SK-N-SH treated with all-trans-retinoic acid at 6 μM for 48 hours (cell line): Measurements from ENCODE around the gene ARHGAP8.

ENCODE experiments used
- ATAC-seq: fragments of 200-7000 bp; cut with Tn5 transposase; 3 replicates; pipeline ENCODE4 v1.9.1; 2020; ENCODE audit warnings: mild to moderate bottlenecking, moderate library complexity
- ARNTL ChIP-seq: fragments of 450-650 bp; formaldehyde crosslinking; IDR thresholded peaks from 2 replicates; pipeline ENCODE4 v1.5.0; 2020; ENCODE audit warnings: low read depth, mild to moderate bottlenecking, moderate library complexity, borderline replicate concordance
- BACH2 ChIP-seq: fragments of 250-450 bp; sonication (Bioruptor Pico); IDR thresholded peaks from 2 replicates; pipeline ENCODE4 v1.9.0; 2021; ENCODE audit warnings: mild to moderate bottlenecking, borderline replicate concordance
- CREB5 ChIP-seq: fragments of 250-450 bp; sonication (Bioruptor Pico); IDR thresholded peaks from 2 replicates; pipeline ENCODE4 v1.5.1; 2020; ENCODE audit warnings: low read depth, mild to moderate bottlenecking, moderate library complexity
- CSDC2 ChIP-seq: fragments of 250-450 bp; sonication (Bioruptor Pico); IDR thresholded peaks from 2 replicates; pipeline ENCODE4 v1.5.0; 2020; ENCODE audit warnings: mild to moderate bottlenecking, moderate library complexity
- CSRNP3 ChIP-seq: fragments of 250-450 bp; sonication (Bioruptor Pico); IDR thresholded peaks from 2 replicates; pipeline ENCODE4 v1.5.1; 2021; ENCODE audit warnings: mild to moderate bottlenecking, moderate library complexity
- ESRRG ChIP-seq: fragments of 250-450 bp; sonication (Bioruptor Pico); IDR thresholded peaks from 2 replicates; pipeline ENCODE4 v1.6.1; 2021; ENCODE audit warnings: mild to moderate bottlenecking
- GLIS3 ChIP-seq: fragments of 250-450 bp; sonication (Bioruptor Pico); IDR thresholded peaks from 2 replicates; pipeline ENCODE4 v1.5.0; 2020; ENCODE audit warnings: mild to moderate bottlenecking, moderate library complexity
- ISL1 ChIP-seq: fragments of 250-450 bp; sonication (Bioruptor Pico); IDR thresholded peaks from 2 replicates; pipeline ENCODE4 v2.1.2; 2022; ENCODE audit warnings: mild to moderate bottlenecking, moderate library complexity
- PPARA ChIP-seq: fragments of 250-450 bp; sonication (Bioruptor Pico); IDR thresholded peaks from 2 replicates; pipeline ENCODE4 v1.5.0; 2020; ENCODE audit warnings: mild to moderate bottlenecking, borderline replicate concordance
- RARB ChIP-seq: fragments of 250-450 bp; sonication (Bioruptor Pico); IDR thresholded peaks from 2 replicates; pipeline ENCODE4 v1.8.0; 2021; ENCODE audit warnings: mild to moderate bottlenecking, moderate library complexity
- SNAI2 ChIP-seq: fragments of 250-450 bp; sonication (Bioruptor Pico); IDR thresholded peaks from 2 replicates; pipeline ENCODE4 v1.5.0; 2020; ENCODE audit warnings: mild to moderate bottlenecking, moderate library complexity
- TCF4 ChIP-seq: fragments of 250-450 bp; sonication (Bioruptor Pico); IDR thresholded peaks from 2 replicates; pipeline ENCODE4 v1.8.0; 2021; ENCODE audit warnings: mild to moderate bottlenecking, moderate library complexity, borderline replicate concordance
- TOX ChIP-seq: fragments of 250-450 bp; sonication (Bioruptor Pico); IDR thresholded peaks from 2 replicates; pipeline ENCODE4 v1.8.0; 2021; ENCODE audit warnings: mild to moderate bottlenecking, moderate library complexity, borderline replicate concordance
- TSHZ2 ChIP-seq: fragments of 250-450 bp; sonication (Bioruptor Pico); IDR thresholded peaks from 2 replicates; pipeline ENCODE4 v1.5.0; 2020; ENCODE audit warnings: mild to moderate bottlenecking, moderate library complexity
- ZC3H10 ChIP-seq: fragments of 250-450 bp; sonication (Bioruptor Pico); IDR thresholded peaks from 2 replicates; pipeline ENCODE4 v1.5.1; 2021; ENCODE audit warnings: mild to moderate bottlenecking, moderate library complexity
- ZFP3 ChIP-seq: fragments of 250-450 bp; sonication (Bioruptor Pico); IDR thresholded peaks from 2 replicates; pipeline ENCODE4 v1.5.0; 2020; ENCODE audit warnings: mild to moderate bottlenecking, moderate library complexity
- ZFP30 ChIP-seq: fragments of 450-650 bp; formaldehyde crosslinking; IDR thresholded peaks from 2 replicates; pipeline ENCODE4 v1.5.0; 2022; ENCODE audit warnings: mild to moderate bottlenecking, moderate library complexity
- ZNF565 ChIP-seq: fragments of 450-650 bp; formaldehyde crosslinking; conservative IDR thresholded peaks from 2 replicates; pipeline ENCODE4 v1.5.0; 2020; ENCODE audit warnings: low read depth, mild to moderate bottlenecking, moderate library complexity
- ZNF8 ChIP-seq: fragments of 450-650 bp; formaldehyde crosslinking; IDR thresholded peaks from 2 replicates; pipeline ENCODE4 v1.5.0; 2020; ENCODE audit warnings: mild to moderate bottlenecking, moderate library complexity
- TF ChIP-seq, protein P1 (sequence below): fragments of 250-450 bp; sonication (Bioruptor Pico); IDR thresholded peaks from 2 replicates; pipeline ENCODE4 v1.8.0; 2020; ENCODE audit warnings: mild to moderate bottlenecking, moderate library complexity, borderline replicate concordance

The ARHGAP8 gene

DNA sequence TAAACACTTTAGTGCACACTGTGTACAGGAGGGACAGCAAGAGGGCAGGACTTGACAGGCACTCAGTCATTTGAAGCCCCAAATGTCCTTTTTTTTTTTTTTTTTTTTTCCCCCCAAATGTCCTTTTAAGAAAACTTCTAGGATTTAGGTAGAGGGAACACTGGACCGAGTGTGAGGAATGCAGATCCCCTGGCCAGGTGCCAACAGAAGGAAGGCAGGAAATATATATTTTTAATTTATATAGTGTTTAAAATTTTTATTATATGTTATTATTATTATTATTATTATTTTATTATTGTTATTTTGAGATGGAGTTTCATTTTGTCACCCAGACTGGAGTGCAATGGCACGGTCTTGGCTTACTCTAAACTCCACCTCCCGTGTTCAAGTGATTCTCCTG, 35.5 kb downstream of the ARHGAP8 start:
- no peak for ATAC-seq
- TF ChIP-seq ZFP3 (CRISPR knock-in tag): no peak
- TF ChIP-seq ZNF8: no peak
- TF ChIP-seq, protein P1, sequence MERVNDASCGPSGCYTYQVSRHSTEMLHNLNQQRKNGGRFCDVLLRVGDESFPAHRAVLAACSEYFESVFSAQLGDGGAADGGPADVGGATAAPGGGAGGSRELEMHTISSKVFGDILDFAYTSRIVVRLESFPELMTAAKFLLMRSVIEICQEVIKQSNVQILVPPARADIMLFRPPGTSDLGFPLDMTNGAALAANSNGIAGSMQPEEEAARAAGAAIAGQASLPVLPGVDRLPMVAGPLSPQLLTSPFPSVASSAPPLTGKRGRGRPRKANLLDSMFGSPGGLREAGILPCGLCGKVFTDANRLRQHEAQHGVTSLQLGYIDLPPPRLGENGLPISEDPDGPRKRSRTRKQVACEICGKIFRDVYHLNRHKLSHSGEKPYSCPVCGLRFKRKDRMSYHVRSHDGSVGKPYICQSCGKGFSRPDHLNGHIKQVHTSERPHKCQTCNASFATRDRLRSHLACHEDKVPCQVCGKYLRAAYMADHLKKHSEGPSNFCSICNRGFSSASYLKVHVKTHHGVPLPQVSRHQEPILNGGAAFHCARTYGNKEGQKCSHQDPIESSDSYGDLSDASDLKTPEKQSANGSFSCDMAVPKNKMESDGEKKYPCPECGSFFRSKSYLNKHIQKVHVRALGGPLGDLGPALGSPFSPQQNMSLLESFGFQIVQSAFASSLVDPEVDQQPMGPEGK (CRISPR knock-in tag): no peak
- no peak for TF ChIP-seq BACH2
- no peak for TF ChIP-seq SNAI2
- TF ChIP-seq RARB (CRISPR knock-in tag): no peak
- TF ChIP-seq CSDC2 (CRISPR knock-in tag): no peak

- no peak for ATAC-seq
- TF ChIP-seq ARNTL (CRISPR knock-in tag) (no peak), SNAI2 (no peak), TOX (CRISPR knock-in tag) (no peak), ESRRG (CRISPR knock-in tag) (no peak), BACH2 (no peak), ZNF8 (no peak), ZC3H10 (CRISPR knock-in tag) (no peak), ZFP30 (no peak), CSRNP3 (CRISPR knock-in tag) (no peak), GLIS3 (CRISPR knock-in tag) (no peak), TCF4 (CRISPR knock-in tag) (no peak), ZFP3 (CRISPR knock-in tag) (no peak), ISL1 (no peak), CSDC2 (CRISPR knock-in tag) (no peak), PPARA (CRISPR knock-in tag) (no peak), ZNF565 (no peak), CREB5 (CRISPR knock-in tag) (no peak), TSHZ2 (CRISPR knock-in tag) (no peak), RARB (CRISPR knock-in tag) (no peak)
These were observed 40.7 kb downstream of the ARHGAP8 start for GRCh38 chr22:44793106-44793505.

DNA sequence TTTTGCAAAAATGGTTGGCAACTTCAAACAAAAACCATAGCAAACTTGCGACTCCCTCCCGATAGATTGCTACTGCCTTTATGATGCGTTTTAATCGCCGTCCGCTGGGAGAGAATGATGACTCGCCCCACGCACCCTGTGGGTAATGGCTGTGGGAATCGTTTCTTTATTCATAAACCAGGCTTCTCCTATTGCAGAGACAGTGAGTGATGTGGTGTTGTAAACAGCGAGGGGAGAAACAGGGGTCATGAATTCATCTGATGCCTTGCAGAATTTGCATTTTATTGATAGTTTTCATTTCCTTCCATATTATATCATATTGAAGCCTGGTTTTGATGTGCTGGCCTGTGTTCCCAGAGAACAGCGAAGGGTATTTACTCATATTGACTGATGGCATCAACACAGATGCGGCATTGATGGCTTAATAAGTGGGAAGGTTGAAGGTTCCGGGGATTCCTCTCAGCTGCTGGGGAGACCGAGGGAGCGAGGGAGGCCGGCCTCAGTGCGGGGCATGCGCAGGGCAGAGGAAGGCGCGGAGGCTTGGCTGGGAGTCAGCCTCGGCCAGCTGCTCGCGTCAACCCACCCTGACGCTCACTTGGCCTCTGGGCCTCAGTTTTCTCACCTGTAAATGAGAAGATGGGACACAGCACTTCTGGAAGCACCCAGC, 41.3 kb downstream of the ARHGAP8 start:
- no peak for TF ChIP-seq TSHZ2 (CRISPR knock-in tag)
- TF ChIP-seq, all 23 proteins: peak for 0
- no peak for ATAC-seq
